OCI-LY3 (cell line): ENCODE measurements around the gene DCLK1.

Experiments used
- H2AFZ ChIP-seq: fragments of 200-600, 300-600 bp; shearing (Covaris generic); 2 replicates; pipeline ENCODE4 v1.6.0; 2014; ENCODE audit warnings: antibody characterized with exemption, low read depth, low read length
- H3K27ac ChIP-seq: fragments of 200-600, 300-600 bp; sonication (generic); 2 replicates; pipeline ENCODE4 v1.5.1; 2014; ENCODE audit warnings: mild to moderate bottlenecking, low read length, moderate library complexity, mixed read lengths
- H3K27me3 ChIP-seq: fragments of 200-600, 300-600 bp; sonication (generic); 2 replicates; pipeline ENCODE4 v1.6.1; 2014; ENCODE audit warnings: low read depth, low read length, mixed read lengths
- H3K36me3 ChIP-seq: fragments of 200-600, 300-600 bp; sonication (generic); replicated peaks from 2 replicates; pipeline ENCODE3; 2014; ENCODE audit warnings: low read depth, low read length, mixed read lengths
- H3K4me1 ChIP-seq: fragments of 300-600, 200-600 bp; sonication (generic); 2 replicates; pipeline ENCODE4 v1.6.1; 2014; ENCODE audit warnings: low read length, mixed read lengths
- H3K4me2 ChIP-seq: fragments of 200-600, 300-600 bp; sonication (generic); 2 replicates; pipeline ENCODE4 v1.6.1; 2014; ENCODE audit warnings: low read length, mixed read lengths
- H3K4me3 ChIP-seq: fragments of 300-600, 200-600 bp; sonication (generic); 2 replicates; pipeline ENCODE4 v1.5.1; 2014; ENCODE audit warnings: antibody characterized with exemption, mild to moderate bottlenecking, low read length, moderate library complexity
- H3K79me2 ChIP-seq: fragments of 300-600, 200-600 bp; shearing (Covaris generic); 2 replicates; pipeline ENCODE4 v1.6.1; 2014; ENCODE audit warnings: mild to moderate bottlenecking, low read length, mixed read lengths
- H3K9ac ChIP-seq: fragments of 300-600, 200-600 bp; shearing (Covaris generic); 2 replicates; pipeline ENCODE4 v1.6.0; 2014; ENCODE audit warnings: mild to moderate bottlenecking, low read length, moderate library complexity
- H3K9me3 ChIP-seq: fragments of 200-600, 300-600 bp; shearing (Covaris generic); 2 replicates; pipeline ENCODE4 v1.6.1; 2014; ENCODE audit warnings: low read length, mixed read lengths; ENCODE audit not compliant: insufficient read depth
- H4K20me1 ChIP-seq: fragments of 200-600, 300-600 bp; sonication (generic); 2 replicates; pipeline ENCODE4 v1.6.1; 2016; ENCODE audit warnings: low read length, mixed read lengths; ENCODE audit not compliant: insufficient read depth
- EZH2phosphoT487 ChIP-seq: fragments of 200-600 bp; shearing (Covaris generic); IDR thresholded peaks from 2 replicates; pipeline ENCODE4 v1.6.1; 2018; ENCODE audit warnings: antibody characterized with exemption, mixed run types, low read depth
- TF ChIP-seq, protein P1 (sequence below): fragments of 200-600, 300-600 bp; sonication (generic); IDR thresholded peaks from 2 replicates; pipeline ENCODE4 v1.5.1; 2014; ENCODE audit warnings: antibody characterized with exemption, low read length, low read depth

The DCLK1 gene

DNA sequence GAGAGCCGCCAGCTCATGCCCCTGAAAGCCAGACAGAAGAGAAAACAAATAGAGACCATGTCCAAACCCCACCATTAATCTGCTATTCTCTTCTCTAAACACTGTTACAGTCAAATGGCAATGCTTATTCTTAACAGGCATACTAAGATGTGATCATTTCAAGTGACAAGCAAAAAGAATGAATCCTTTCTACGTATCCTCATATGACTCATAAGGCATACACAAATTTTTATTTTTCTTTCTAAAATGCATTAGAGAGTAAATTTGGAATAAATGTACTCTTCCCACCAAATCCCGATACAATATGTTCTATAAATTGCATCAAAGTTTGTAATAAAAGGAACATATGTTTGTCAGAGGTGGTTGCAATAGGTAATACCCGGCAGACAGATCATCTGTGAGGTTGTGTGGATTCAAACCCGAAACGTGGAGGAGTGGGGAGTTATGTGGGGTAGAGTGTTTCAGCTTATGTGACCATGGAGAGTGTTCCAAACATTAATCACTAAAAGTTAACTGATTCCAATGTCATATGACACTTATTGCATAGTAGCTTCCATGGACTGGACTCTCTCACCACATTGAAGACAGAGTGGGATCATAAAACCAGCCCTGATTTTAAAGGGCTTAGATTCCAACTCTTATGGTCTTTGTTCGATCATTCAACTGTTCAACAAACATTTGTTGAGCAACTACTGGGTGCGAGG is 213.1 kb downstream of the DCLK1 start:
- no peak for TF ChIP-seq EZH2phosphoT487
- TF ChIP-seq, protein P1, sequence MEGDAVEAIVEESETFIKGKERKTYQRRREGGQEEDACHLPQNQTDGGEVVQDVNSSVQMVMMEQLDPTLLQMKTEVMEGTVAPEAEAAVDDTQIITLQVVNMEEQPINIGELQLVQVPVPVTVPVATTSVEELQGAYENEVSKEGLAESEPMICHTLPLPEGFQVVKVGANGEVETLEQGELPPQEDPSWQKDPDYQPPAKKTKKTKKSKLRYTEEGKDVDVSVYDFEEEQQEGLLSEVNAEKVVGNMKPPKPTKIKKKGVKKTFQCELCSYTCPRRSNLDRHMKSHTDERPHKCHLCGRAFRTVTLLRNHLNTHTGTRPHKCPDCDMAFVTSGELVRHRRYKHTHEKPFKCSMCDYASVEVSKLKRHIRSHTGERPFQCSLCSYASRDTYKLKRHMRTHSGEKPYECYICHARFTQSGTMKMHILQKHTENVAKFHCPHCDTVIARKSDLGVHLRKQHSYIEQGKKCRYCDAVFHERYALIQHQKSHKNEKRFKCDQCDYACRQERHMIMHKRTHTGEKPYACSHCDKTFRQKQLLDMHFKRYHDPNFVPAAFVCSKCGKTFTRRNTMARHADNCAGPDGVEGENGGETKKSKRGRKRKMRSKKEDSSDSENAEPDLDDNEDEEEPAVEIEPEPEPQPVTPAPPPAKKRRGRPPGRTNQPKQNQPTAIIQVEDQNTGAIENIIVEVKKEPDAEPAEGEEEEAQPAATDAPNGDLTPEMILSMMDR = no peak
- H3K4me1 ChIP-seq = no peaks in the 10 kb centered on the region
- H4K20me1 ChIP-seq = no peaks in the 10 kb centered on the region
- H3K9ac ChIP-seq = no peak overlapping the region
- no peak overlapping the region for H3K27ac ChIP-seq
- H3K4me3 ChIP-seq = no peak overlapping the region
- H3K4me2 ChIP-seq = no peak overlapping the region
- H2AFZ ChIP-seq = no peak overlapping the region
- H3K36me3 ChIP-seq = no peaks in the 10 kb centered on the region
- no peaks in the 10 kb centered on the region for H3K79me2 ChIP-seq
- H3K9me3 ChIP-seq = no peaks in the 10 kb centered on the region
- peaks cover 12% of the 10 kb centered on the region for H3K27me3 ChIP-seq

DNA sequence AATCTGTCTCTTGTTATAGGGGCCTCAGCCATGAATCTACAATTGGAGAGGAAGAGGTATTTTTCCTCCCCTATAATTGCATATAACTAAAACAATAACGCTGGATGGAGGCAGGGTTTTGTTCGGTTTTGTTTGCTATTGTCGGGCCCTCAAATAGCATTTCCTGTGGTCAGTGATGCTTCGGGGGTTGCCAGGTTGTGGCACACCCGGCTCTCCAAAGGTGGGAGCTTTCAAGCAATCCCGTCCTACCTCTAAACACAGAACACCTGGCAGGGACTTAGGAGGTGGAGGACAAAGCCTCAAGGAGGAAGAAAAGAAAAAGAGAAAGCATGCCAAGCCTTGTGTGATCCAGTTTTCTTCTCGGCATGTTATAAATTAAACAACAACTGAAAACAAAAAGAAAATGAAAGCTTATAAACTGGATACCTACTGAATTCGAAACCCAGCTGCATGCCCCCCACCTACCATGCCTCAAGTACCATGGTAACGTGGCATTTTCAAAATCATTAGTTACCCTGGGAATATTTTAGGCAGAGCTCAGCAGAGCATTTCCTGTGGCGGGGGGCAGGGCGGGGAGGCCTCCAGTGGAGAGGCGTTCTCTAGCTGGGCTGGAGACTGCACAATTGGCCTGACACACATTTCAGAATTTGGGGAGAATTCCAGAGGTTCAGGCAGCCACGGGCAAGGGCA is 213.8 kb downstream of the DCLK1 start:
- H3K79me2 ChIP-seq = no peaks in the 10 kb centered on the region
- H3K27ac ChIP-seq = no peak overlapping the region
- H3K36me3 ChIP-seq = no peaks in the 10 kb centered on the region
- H3K9me3 ChIP-seq = no peaks in the 10 kb centered on the region
- H3K9ac ChIP-seq = no peak overlapping the region
- no peaks in the 10 kb centered on the region for H4K20me1 ChIP-seq
- TF ChIP-seq EZH2phosphoT487 = no peak
- TF ChIP-seq, protein P1 = no peak
- peaks cover 12% of the 10 kb centered on the region for H3K27me3 ChIP-seq
- no peak overlapping the region for H3K4me2 ChIP-seq
- no peak overlapping the region for H3K4me3 ChIP-seq
- H3K4me1 ChIP-seq = no peaks in the 10 kb centered on the region
- H2AFZ ChIP-seq = no peak overlapping the region

DNA sequence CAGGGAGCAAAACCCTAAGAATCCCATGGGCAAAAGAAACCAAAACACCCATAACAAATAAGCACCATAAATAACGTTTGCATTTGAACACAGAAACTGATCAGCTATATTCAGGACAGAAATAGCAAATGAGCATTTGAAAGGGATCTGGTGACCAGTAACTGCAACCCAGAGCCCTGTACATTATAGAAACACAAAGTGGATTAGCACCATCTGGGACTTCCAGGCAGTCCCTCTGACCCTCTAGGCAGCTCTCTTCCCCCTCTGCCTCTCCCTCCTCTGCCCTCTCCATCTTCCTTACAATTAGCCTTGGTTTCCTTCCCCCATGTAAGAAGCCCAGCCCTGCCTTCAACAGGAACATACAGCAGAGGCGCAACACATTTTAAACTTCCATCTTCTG is 215.0 kb downstream of the DCLK1 start:
- Histone ChIP-seq H3K4me3 (no peak overlapping the region), H3K9ac (no peak overlapping the region), H3K4me1 (no peaks in the 10 kb centered on the region), H3K79me2 (no peaks in the 10 kb centered on the region), H2AFZ (no peak overlapping the region), H3K9me3 (no peaks in the 10 kb centered on the region), H3K27me3 (peaks cover 12% of the 10 kb centered on the region), H4K20me1 (no peaks in the 10 kb centered on the region), H3K4me2 (no peak overlapping the region), H3K27ac (no peak overlapping the region), H3K36me3 (no peaks in the 10 kb centered on the region)
- TF ChIP-seq, protein P1 = no peak
- no peak for TF ChIP-seq EZH2phosphoT487

GRCh38 chr13:35914662-35915061 is 216.5 kb downstream of the DCLK1 start:
- H3K27ac ChIP-seq = no peak overlapping the region

More at GRCh38 chr13:35914662-35915061, 216.5 kb downstream of the DCLK1 start:
- Histone ChIP-seq H3K27me3 (peaks cover 9% of the 10 kb centered on the region; the same call in 1 of the 2 replicates), H2AFZ (no peak overlapping the region), H3K9ac (no peak overlapping the region), H3K79me2 (no peaks in the 10 kb centered on the region), H3K36me3 (no peaks in the 10 kb centered on the region), H3K9me3 (no peaks in the 10 kb centered on the region), H4K20me1 (no peaks in the 10 kb centered on the region), H3K4me1 (no peaks in the 10 kb centered on the region), H3K4me2 (no peak overlapping the region), H3K4me3 (no peak overlapping the region)
- no peak for TF ChIP-seq EZH2phosphoT487
- TF ChIP-seq, protein P1 = no peak
